Hepatocyte (in vitro differentiated cells): ENCODE data around the gene NDUFAF8. TPM values are rescaled to one million over a fixed set of nuclear protein-coding genes. Genes with fewer than 3 reads are reported as not detected.
A peak's percentile ranks its signal among the peaks of the same experiment; 100 is the strongest.

Experiments used
- DNase-seq: peaks from one replicate; pipeline ENCODE4 v3.0.0-alpha.2; 2016; ENCODE audit warnings: low spot score
- H2AFZ ChIP-seq: fragments of 200-600 bp; sonication (generic); 2 replicates; pipeline ENCODE4 v1.6.0; 2016; ENCODE audit warnings: antibody characterized with exemption, mild to moderate bottlenecking
- H3K27ac ChIP-seq: fragments of 200-600 bp; sonication (generic); 2 replicates; pipeline ENCODE4 v1.5.1; 2016; ENCODE audit warnings: mild to moderate bottlenecking
- H3K27me3 ChIP-seq: fragments of 200-600 bp; sonication (generic); 2 replicates; pipeline ENCODE4 v1.6.1; 2016
- H3K36me3 ChIP-seq: fragments of 200-600 bp; sonication (generic); replicated peaks from 2 replicates; pipeline ENCODE4 v1.5.1; 2016; ENCODE audit warnings: low read depth; ENCODE audit not compliant: insufficient read depth
- H3K4me1 ChIP-seq: fragments of 200-600 bp; sonication (generic); 2 replicates; pipeline ENCODE4 v1.5.1; 2016; ENCODE audit warnings: mild to moderate bottlenecking, moderate library complexity; ENCODE audit not compliant: insufficient read depth
- H3K4me2 ChIP-seq: fragments of 200-600 bp; sonication (generic); 2 replicates; pipeline ENCODE4 v1.6.0; 2016
- H3K4me3 ChIP-seq: fragments of 200-600 bp; sonication (generic); 2 replicates; pipeline ENCODE4 v1.5.1; 2016; ENCODE audit warnings: mild to moderate bottlenecking
- H3K79me2 ChIP-seq: fragments of 200-600 bp; sonication (generic); 2 replicates; pipeline ENCODE4 v1.6.0; 2017; ENCODE audit warnings: mild to moderate bottlenecking
- H3K9me2 ChIP-seq: fragments of 200-600 bp; sonication (generic); replicated peaks from 2 replicates; pipeline ENCODE4 v1.6.0; 2017; ENCODE audit warnings: mild to moderate bottlenecking; ENCODE audit not compliant: insufficient read depth
- H3K9me3 ChIP-seq: fragments of 200-600 bp; sonication (generic); 2 replicates; pipeline ENCODE4 v1.5.1; 2016; ENCODE audit warnings: low read depth, mild to moderate bottlenecking
- H4K20me1 ChIP-seq: fragments of 200-600 bp; sonication (generic); 2 replicates; pipeline ENCODE4 v1.6.0; 2016; ENCODE audit warnings: mild to moderate bottlenecking; ENCODE audit not compliant: insufficient read depth, poor library complexity, severe bottlenecking
- CTCF ChIP-seq: fragments of 200-600 bp; sonication (generic); IDR thresholded peaks from 2 replicates; pipeline ENCODE4 v1.5.1; 2016; ENCODE audit warnings: antibody characterized with exemption, mild to moderate bottlenecking; ENCODE audit not compliant: poor library complexity
- EZH2 ChIP-seq: fragments of 200-600 bp; sonication (generic); IDR thresholded peaks from 2 replicates; pipeline ENCODE4 v1.6.1; 2016; ENCODE audit warnings: antibody characterized with exemption, mild to moderate bottlenecking, borderline replicate concordance
- EZH2phosphoT487 ChIP-seq: fragments of 200-600 bp; sonication (generic); IDR thresholded peaks from one replicate; pipeline ENCODE4 v1.6.1; 2018; ENCODE audit warnings: antibody characterized with exemption, mild to moderate bottlenecking, low read depth, moderate library complexity; ENCODE audit not compliant: unreplicated experiment, severe bottlenecking
- WGBS: methylation state at CpG from one replicate; pipeline ENCODE4 v1.1.6; 2016; ENCODE audit warnings: low lambda C conversion rate; ENCODE audit errors: missing lambda C conversion rate; 5-methylcytosine and 5-hydroxymethylcytosine counted together
- polyA plus RNA-seq: library from polyadenylated mRNA; unstranded; fragments of >200 nt; fragmentation: Nextera tagmentation; extraction: Ambion mirVana; gene quantifications from 2 replicates; pipeline ENCODE4 v1.2.1, GENCODE V29; 2016
- total RNA-seq: library from RNA; depleted of rRNA; stranded (reverse); fragments of >200 nt; gene quantifications from 2 replicates; pipeline ENCODE4 v1.2.3, GENCODE V29; 2014

NDUFAF8 gene
- total and polyA plus RNA-seq, 2 experiments from 2014 or later = 25.8 to 99.8 TPM

GRCh38 chr17:81237591-81238489 is 1.3 kb upstream of the NDUFAF8 start:
- Histone ChIP-seq H3K9me2 (no peaks in the 10 kb centered on the region), H3K27me3 (no peaks in the 10 kb centered on the region), H3K27ac (no peak overlapping the region), H3K36me3 (no peaks in the 10 kb centered on the region), H3K9me3 (no peaks in the 10 kb centered on the region), H3K4me3 (peak overlapping the region; percentile 45), H3K4me1 (peaks cover 25% of the 10 kb centered on the region), H3K79me2 (peaks cover 31% of the 10 kb centered on the region), H2AFZ (peak overlapping the region; percentile 27), H3K4me2 (peak overlapping the region; percentile 94), H4K20me1 (no peaks in the 10 kb centered on the region)
- no peak for DNase-seq
- 62% methylated on average over 36 of the region's 36 CpGs for WGBS
- no peak for TF ChIP-seq EZH2
- TF ChIP-seq CTCF = no peak
- no peak for TF ChIP-seq EZH2phosphoT487

- WGBS = 4% methylated on average over 25 of the region's 26 CpGs
- Histone ChIP-seq H4K20me1 (no peaks in the 10 kb centered on the region), H3K27ac (no peak overlapping the region), H3K36me3 (no peaks in the 10 kb centered on the region), H3K4me1 (peaks cover 25% of the 10 kb centered on the region), H3K4me3 (peak overlapping the region; percentile 45), H3K27me3 (no peaks in the 10 kb centered on the region), H2AFZ (peak overlapping the region; percentile 27), H3K9me2 (no peaks in the 10 kb centered on the region), H3K79me2 (peaks cover 31% of the 10 kb centered on the region), H3K4me2 (peak overlapping the region; percentile 94), H3K9me3 (no peaks in the 10 kb centered on the region)
- no peak for TF ChIP-seq CTCF
- no peak for TF ChIP-seq EZH2
- no peak for TF ChIP-seq EZH2phosphoT487
- DNase-seq = peak; percentile 32
Measured at GRCh38 chr17:81238490-81238814, 666 bp upstream of the NDUFAF8 start.

- peak overlapping the region; percentile 45 for H2AFZ ChIP-seq
Measured at GRCh38 chr17:81239714-81240555, 817 bp downstream of the NDUFAF8 start.

More at GRCh38 chr17:81239714-81240555, 817 bp downstream of the NDUFAF8 start:
- Histone ChIP-seq H3K79me2 (peaks cover 31% of the 10 kb centered on the region), H3K4me2 (peak overlapping the region; percentile 83), H3K4me3 (peak overlapping the region; percentile 66), H3K36me3 (no peaks in the 10 kb centered on the region), H4K20me1 (no peaks in the 10 kb centered on the region), H3K27ac (peak overlapping the region; percentile 44), H3K9me3 (no peaks in the 10 kb centered on the region), H3K4me1 (peaks cover 21% of the 10 kb centered on the region), H3K27me3 (no peaks in the 10 kb centered on the region), H3K9me2 (no peaks in the 10 kb centered on the region)
- peak; percentile 35 for DNase-seq
- WGBS = 25% methylated on average over 37 of the region's 37 CpGs
- TF ChIP-seq EZH2phosphoT487 (no peak), CTCF (no peak), EZH2 (no peak)
